NOMO-1 treated with dmso at 0.1 percent for 144 hours (cell line): ENCODE results near the gene PTPRO.
"Not testable (repeated sequence)": the region's sequence is repeated elsewhere in the genome, so short reads cannot be mapped to it uniquely, and the experiment has no call there.

Experiments used
- DNase-seq: peaks from one replicate; lab custom pipeline; 2025; ENCODE audit not compliant: unreplicated experiment; lab: John Stamatoyannopoulos, UW

PTPRO gene

GRCh38 chr12:15599266-15600037, 277.1 kb downstream of the PTPRO start:
- DNase-seq = no peak

DNA sequence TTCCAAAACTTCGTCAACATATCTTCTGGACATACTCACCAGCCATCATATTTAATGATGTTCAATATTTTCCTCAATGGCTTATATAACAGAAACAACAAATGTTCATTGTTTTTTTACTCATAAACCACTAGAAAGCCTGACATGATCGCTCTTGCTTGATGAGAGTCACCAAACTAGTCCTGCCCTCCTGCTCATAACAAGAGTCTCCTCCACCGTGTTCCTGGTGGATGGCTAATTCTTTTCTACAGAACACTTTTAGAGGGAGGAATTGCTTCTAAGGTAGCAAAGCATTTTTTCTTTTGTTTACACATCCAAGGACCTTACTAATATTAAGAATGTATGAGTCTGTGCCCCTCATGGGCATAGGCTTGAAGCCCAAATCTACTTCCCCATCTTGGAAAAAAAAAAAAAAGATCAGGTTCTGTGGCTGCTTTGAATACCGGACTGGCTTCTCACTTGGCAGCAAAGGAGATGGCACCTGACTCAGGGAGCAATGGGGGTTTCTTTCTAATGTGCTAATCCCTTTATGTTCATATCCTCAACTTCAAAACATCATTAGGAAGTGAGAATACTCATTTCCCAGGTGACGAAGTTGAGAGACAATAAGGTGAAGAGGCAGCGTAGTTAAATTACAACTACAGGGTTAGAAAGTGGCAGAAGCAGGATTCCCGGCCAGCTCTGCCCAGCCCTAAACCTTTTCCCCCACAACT, 278.1 kb downstream of the PTPRO start:
- DNase-seq = no peak

DNA sequence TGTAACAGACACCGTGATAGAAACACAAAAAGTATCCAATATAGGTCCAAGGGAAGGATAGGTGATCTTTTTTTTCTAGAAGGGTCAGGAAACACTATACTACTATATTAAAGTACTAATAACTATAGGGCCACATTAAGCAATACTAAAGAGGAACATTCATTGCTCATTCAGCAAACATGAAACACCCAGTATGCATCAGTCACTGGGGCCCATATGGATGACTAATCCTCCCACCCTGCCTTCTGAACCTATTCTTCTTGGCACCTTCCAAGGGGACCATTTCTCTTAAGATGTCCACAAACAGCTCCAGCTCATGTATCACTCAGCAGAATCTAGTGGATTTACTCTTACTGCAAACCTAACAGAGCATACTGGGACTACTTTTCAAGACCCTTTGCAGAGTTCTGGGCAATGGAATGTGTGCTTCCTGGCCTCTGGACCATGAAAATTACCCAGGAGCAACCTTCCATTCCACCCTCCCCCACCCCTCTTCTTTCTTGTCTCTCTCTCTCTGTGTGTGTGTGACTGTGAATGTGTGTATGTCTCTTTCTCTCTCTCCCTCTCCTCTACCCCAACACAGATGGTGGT, 279.0 kb downstream of the PTPRO start:
- no peak for DNase-seq

DNA sequence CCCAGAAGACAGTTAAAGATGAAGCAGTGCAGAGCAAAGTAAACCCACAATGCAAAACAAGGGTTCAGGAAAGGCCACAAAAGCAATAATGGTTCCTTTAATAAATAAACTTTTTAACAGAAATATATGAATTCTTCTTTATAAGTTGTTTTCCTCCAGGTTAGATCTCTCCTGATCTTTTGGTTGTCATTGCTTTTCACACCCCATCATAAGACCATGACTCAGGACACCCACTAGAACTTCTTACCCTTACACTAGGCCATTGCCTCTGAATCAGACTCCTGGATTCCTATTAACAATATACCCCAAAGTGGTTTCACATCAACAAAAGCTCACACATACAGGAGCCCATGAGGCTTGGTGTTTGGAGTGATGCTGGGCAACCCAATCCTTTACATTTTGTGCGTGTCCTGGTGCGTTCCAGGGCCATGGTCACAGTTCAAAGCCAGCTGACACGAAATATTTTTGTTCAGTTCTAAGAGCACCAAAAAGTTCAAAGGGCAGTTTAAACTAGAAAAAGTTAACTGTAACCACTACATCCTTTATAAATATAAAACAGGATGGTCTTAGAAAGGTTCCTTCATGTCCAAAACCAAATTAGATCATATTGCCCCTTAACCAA, 279.9 kb downstream of the PTPRO start:
- DNase-seq = no peak

DNA sequence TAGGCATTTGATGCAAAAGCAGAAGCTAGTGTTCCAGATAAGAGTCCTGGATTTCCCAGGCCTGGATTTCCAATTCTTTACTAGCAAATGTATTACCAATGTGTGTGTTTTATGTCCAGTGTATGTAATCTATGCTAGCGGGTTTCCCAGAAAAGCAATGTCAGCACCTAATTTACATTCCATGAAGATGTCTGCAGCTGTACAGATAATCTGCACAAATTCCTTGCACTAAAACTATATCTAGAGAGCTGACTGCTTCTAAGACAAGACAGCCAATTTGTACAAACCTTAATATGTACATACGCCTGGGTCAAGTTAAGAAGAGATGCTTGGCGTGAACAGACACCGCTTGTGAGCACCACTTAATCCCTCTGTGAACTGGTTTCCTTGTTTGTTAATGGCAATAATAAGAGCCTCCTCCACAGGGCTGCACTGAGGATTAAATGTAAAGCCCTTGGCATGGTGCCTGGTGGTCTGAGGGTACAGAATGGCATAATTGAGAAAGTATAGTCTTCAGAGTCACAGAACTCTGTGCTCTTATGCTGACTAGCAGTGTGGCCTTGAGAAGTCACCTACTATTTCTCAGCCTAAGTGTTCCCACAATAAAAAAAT, 281.3 kb downstream of the PTPRO start:
- no peak for DNase-seq

DNA sequence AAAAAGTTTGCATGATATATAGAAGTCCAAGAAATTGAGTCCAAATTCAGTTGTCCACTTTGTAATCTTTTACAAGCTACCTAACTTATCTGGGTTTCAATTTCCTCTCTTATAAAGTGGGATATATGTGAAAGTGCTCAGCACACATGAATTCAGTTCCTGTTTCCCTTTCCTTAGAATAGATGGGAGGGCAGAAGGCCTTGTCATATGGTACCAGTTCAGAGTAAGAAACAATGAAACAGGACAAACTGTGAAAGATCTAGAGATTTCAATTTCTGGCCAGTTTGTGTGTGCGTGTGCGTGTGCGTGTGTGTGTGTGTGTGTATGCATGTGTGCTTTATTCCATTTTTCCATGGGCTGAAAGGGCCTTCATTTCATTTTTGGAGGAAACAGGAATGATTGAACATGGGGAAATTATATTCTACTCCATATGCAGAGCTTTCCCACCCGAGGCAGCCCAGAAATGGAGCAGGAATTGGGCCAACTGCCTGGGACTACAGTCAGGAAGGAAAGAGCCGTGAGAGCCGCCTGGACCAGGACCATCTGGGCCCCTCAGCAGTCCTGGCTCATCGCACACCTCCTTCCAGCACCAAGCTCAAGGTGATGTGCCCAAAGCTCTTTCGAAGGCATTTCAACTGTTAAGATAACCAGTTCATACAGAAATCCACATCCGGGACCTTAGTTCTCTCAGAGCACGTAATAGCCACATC, 283.7 kb downstream of the PTPRO start:
- DNase-seq = no peak

GRCh38 chr12:15608406-15608805, 286.1 kb downstream of the PTPRO start:
- DNase-seq = no peak

GRCh38 chr12:15608941-15609340, 286.6 kb downstream of the PTPRO start:
- DNase-seq = no peak

- DNase-seq = no peak
Measured at GRCh38 chr12:15613981-15614380, 291.7 kb downstream of the PTPRO start.

DNA sequence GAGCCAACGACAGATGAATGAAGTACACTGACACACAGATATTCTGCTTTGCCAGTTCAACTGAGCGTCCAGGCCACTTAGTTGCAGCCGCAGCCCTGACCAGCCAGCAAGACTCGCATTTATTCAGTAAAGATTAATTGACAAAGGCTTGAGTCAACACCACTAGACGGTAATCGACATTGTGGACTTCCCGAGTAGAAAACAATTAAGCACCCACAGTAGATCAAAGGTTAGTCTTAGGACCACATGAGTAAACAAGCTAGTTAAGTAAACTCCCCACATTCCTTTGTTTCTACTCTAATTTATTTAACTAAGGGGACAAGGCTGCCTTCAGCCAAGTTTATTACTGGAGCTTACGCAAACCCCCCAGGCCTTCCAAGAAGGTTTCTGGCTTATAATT, 294.2 kb downstream of the PTPRO start:
- DNase-seq = not testable (repeated sequence)

GRCh38 chr12:15620741-15621539, 298.6 kb downstream of the PTPRO start:
- DNase-seq = no peak

GRCh38 chr12:15625075-15625474, 302.8 kb downstream of the PTPRO start:
- DNase-seq = no peak

- DNase-seq = no peak
Measured at GRCh38 chr12:15627995-15628945, 306.0 kb downstream of the PTPRO start.

GRCh38 chr12:15629108-15629507, 306.8 kb downstream of the PTPRO start:
- no peak for DNase-seq

GRCh38 chr12:15629761-15630160, 307.5 kb downstream of the PTPRO start:
- DNase-seq = no peak

DNA sequence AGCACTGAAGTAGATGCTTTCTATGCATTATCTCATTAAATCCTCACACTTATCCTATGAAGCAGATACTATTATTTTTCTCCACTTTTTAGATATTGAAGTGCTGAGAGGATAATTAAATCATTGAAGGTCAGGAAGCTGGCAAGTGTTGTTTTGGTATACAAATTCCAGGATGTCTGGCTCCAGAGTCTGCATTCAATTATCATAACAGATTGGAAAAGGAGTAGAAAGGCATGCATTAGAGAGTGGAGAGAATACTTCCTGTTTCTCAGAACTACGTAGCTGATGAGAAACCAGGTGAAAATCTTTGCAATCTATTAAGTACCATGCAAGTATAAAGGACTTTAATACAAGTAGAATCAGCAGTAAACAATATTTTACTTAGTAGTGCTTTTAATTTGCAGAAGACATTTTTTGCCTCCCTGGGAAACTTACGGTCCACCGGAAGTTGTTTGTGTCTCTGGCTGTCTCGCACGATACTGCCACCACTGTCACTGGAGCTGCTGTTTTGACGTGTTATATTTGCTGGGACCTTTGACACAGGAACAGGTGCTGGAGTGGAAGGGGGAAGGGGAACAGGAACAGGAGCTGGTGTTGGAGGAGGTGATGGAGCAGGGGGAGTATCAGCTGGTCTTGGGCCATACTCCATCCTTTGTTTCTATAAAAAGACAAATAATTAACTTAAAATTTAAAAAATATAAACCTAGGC, 308.9 kb downstream of the PTPRO start:
- DNase-seq = peak; percentile 9

GRCh38 chr12:15632708-15633107, 310.4 kb downstream of the PTPRO start:
- no peak for DNase-seq

DNA sequence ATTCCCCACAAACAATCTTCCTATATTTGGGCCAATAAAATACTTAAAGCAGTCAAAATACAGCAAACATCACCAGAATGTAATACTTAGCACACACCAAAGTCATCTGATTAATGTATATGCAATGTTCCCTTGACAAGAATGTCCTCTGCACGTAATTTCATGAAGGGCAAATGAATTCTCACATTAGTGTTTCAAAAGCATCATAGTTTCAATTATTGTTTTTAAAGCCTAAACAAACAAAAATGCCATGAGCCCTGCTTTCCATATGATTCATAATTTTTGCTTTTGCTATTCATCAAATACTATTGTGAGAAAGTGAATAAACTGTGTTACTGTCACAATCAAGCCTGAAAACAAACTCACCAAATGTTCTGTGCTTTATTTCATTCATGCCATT, 310.9 kb downstream of the PTPRO start:
- no peak for DNase-seq
